Activated CD4-positive, alpha-beta memory T cell treated with anti-CD3 and anti-CD28 coated beads for 36 hours (primary cell): ENCODE results near the gene MYRIP. TPM values are rescaled to one million over a fixed set of nuclear protein-coding genes. Genes with fewer than 3 reads are reported as not detected.
"Not testable (repeated sequence)": the region's sequence is repeated elsewhere in the genome, so short reads cannot be mapped to it uniquely, and the experiment has no call there.

Experiments used
- CTCF ChIA-PET: fragments of 350-600 bp; sonication (Branson Sonifier 250); formaldehyde crosslinking; loops from one replicate; lab custom pipeline; 2021; ENCODE audit warnings: antibody characterized with exemption, inconsistent platforms; lab: Charles Lee
- POLR2A ChIA-PET: fragments of 350-600 bp; sonication (Branson Sonifier 250); formaldehyde crosslinking; loops from one replicate; lab custom pipeline; 2021; ENCODE audit warnings: antibody characterized with exemption; lab: Charles Lee
- DNase-seq: peaks from one replicate; pipeline ENCODE4 v3.0.0-alpha.2; 2020
- H3K27ac Mint-ChIP-seq: one replicate; pipeline ENCODE4 v1.8.0; 2021; ENCODE audit warnings: mixed read lengths
- H3K27me3 Mint-ChIP-seq: one replicate; pipeline ENCODE4 v1.8.0; 2021; ENCODE audit warnings: mixed read lengths
- H3K36me3 Mint-ChIP-seq: one replicate; pipeline ENCODE4 v1.8.0; 2021; ENCODE audit warnings: mixed read lengths
- H3K4me1 Mint-ChIP-seq: one replicate; pipeline ENCODE4 v1.8.0; 2021; ENCODE audit warnings: low read depth, mixed read lengths
- H3K4me3 Mint-ChIP-seq: one replicate; pipeline ENCODE4 v1.8.0; 2021; ENCODE audit warnings: mild to moderate bottlenecking, mixed read lengths
- H3K9me3 Mint-ChIP-seq: one replicate; pipeline ENCODE4 v1.8.0; 2021; ENCODE audit warnings: mixed read lengths
- intact Hi-C: fragments of 100-400 bp; cut with micrococcal nuclease; formaldehyde crosslinking; loops from one replicate; pipeline ENCODE4 v1.15.1; 2023
- total RNA-seq, 2 experiments: library from RNA; stranded (reverse); gene quantifications; one replicate each; pipeline ENCODE4 v1.2.3, GENCODE V29; 2021

The MYRIP gene
- total RNA-seq, 2 experiments from 2014 or later: not detected

GRCh38 chr3:40079203-40079846 is 269.9 kb downstream of the MYRIP start:
- POLR2A ChIA-PET: no interaction called here
- H3K36me3 Mint-ChIP-seq: no peaks in the 10 kb centered on the region
- H3K4me1 Mint-ChIP-seq: no peaks in the 10 kb centered on the region
- H3K27ac Mint-ChIP-seq: no peak overlapping the region
- CTCF ChIA-PET: no interaction called here
- H3K9me3 Mint-ChIP-seq: peaks cover 5% of the 10 kb centered on the region
- no peaks in the 10 kb centered on the region for H3K27me3 Mint-ChIP-seq
- DNase-seq: no peak
- intact Hi-C loops: no loop called here
- H3K4me3 Mint-ChIP-seq: no peak overlapping the region

- Mint-ChIP-seq H3K27me3 (no peaks in the 10 kb centered on the region), H3K36me3 (no peaks in the 10 kb centered on the region), H3K9me3 (peaks cover 5% of the 10 kb centered on the region), H3K4me1 (no peaks in the 10 kb centered on the region), H3K27ac (no peak overlapping the region), H3K4me3 (no peak overlapping the region)
- intact Hi-C loops: no loop called here
- CTCF ChIA-PET: no interaction called here
- POLR2A ChIA-PET: no interaction called here
- DNase-seq: no peak
Measured at GRCh38 chr3:40079847-40080240, 270.4 kb downstream of the MYRIP start.

GRCh38 chr3:40083066-40083465 is 273.7 kb downstream of the MYRIP start:
- POLR2A ChIA-PET: no interaction called here
- H3K27ac Mint-ChIP-seq: no peak overlapping the region
- H3K9me3 Mint-ChIP-seq: peaks cover 5% of the 10 kb centered on the region
- no peaks in the 10 kb centered on the region for H3K36me3 Mint-ChIP-seq
- CTCF ChIA-PET: no interaction called here
- intact Hi-C loops: no loop called here
- no peak overlapping the region for H3K4me3 Mint-ChIP-seq
- no peak for DNase-seq
- no peaks in the 10 kb centered on the region for H3K27me3 Mint-ChIP-seq
- no peaks in the 10 kb centered on the region for H3K4me1 Mint-ChIP-seq

- POLR2A ChIA-PET, H3K27ac Mint-ChIP-seq, H3K36me3 Mint-ChIP-seq, CTCF ChIA-PET, H3K4me3 Mint-ChIP-seq, H3K9me3 Mint-ChIP-seq, DNase-seq, intact Hi-C loops, H3K27me3 Mint-ChIP-seq, H3K4me1 Mint-ChIP-seq: not testable (repeated sequence)
Measured at GRCh38 chr3:40084424-40084823, 275.0 kb downstream of the MYRIP start.

GRCh38 chr3:40086890-40087883 is 277.8 kb downstream of the MYRIP start:
- ChIA-PET CTCF (no interaction called here), POLR2A (no interaction called here)

GRCh38 chr3:40088527-40089170 is 279.2 kb downstream of the MYRIP start:
- Mint-ChIP-seq H3K4me1 (no peaks in the 10 kb centered on the region), H3K36me3 (no peaks in the 10 kb centered on the region), H3K27ac (no peak overlapping the region), H3K4me3 (no peak overlapping the region), H3K9me3 (no peaks in the 10 kb centered on the region), H3K27me3 (no peaks in the 10 kb centered on the region)
- intact Hi-C loops: no loop called here
- ChIA-PET CTCF (no interaction called here), POLR2A (no interaction called here)
- DNase-seq: no peak

More at GRCh38 chr3:40086890-40087883, 277.8 kb downstream of the MYRIP start:
- no peaks in the 10 kb centered on the region for H3K27me3 Mint-ChIP-seq
- DNase-seq: no peak
- no peak overlapping the region for H3K4me3 Mint-ChIP-seq
- H3K27ac Mint-ChIP-seq: no peak overlapping the region
- intact Hi-C loops: no loop called here
- H3K4me1 Mint-ChIP-seq: no peaks in the 10 kb centered on the region
- no peaks in the 10 kb centered on the region for H3K9me3 Mint-ChIP-seq
- no peaks in the 10 kb centered on the region for H3K36me3 Mint-ChIP-seq

- peaks cover 8% of the 10 kb centered on the region for H3K27me3 Mint-ChIP-seq
- H3K27ac Mint-ChIP-seq: no peak overlapping the region
- ChIA-PET POLR2A (no interaction called here), CTCF (no interaction called here)
- DNase-seq: no peak
- H3K4me3 Mint-ChIP-seq: no peak overlapping the region
- H3K36me3 Mint-ChIP-seq: no peaks in the 10 kb centered on the region
- H3K4me1 Mint-ChIP-seq: no peaks in the 10 kb centered on the region
- peaks cover 6% of the 10 kb centered on the region for H3K9me3 Mint-ChIP-seq
- intact Hi-C loops: no loop called here
Measured at GRCh38 chr3:40096661-40097111, 287.3 kb downstream of the MYRIP start.

GRCh38 chr3:40097131-40098117 is 288.0 kb downstream of the MYRIP start:
- H3K4me3 Mint-ChIP-seq: no peak overlapping the region
- no peak overlapping the region for H3K27ac Mint-ChIP-seq
- POLR2A ChIA-PET: no interaction called here
- DNase-seq: no peak
- CTCF ChIA-PET: interaction anchor here (0.6 kb wide), 1 partner anchor 79 kb away, joined by 3 read pairs; no protein-coding TSS in a partner anchor
- intact Hi-C loops: no loop called here
- no peaks in the 10 kb centered on the region for H3K36me3 Mint-ChIP-seq
- H3K27me3 Mint-ChIP-seq: peaks cover 8% of the 10 kb centered on the region
- no peaks in the 10 kb centered on the region for H3K4me1 Mint-ChIP-seq
- peaks cover 6% of the 10 kb centered on the region for H3K9me3 Mint-ChIP-seq

GRCh38 chr3:40098261-40098759 is 288.9 kb downstream of the MYRIP start:
- intact Hi-C loops: no loop called here
- no peak overlapping the region for H3K27ac Mint-ChIP-seq
- peaks cover 8% of the 10 kb centered on the region for H3K27me3 Mint-ChIP-seq
- POLR2A ChIA-PET: no interaction called here
- no peak overlapping the region for H3K4me3 Mint-ChIP-seq
- DNase-seq: no peak
- CTCF ChIA-PET: no interaction called here
- H3K4me1 Mint-ChIP-seq: no peaks in the 10 kb centered on the region
- H3K36me3 Mint-ChIP-seq: no peaks in the 10 kb centered on the region
- H3K9me3 Mint-ChIP-seq: peaks cover 6% of the 10 kb centered on the region

GRCh38 chr3:40099871-40100270 is 290.5 kb downstream of the MYRIP start:
- peaks cover 6% of the 10 kb centered on the region for H3K9me3 Mint-ChIP-seq
- POLR2A ChIA-PET: no interaction called here
- no peaks in the 10 kb centered on the region for H3K36me3 Mint-ChIP-seq
- H3K27ac Mint-ChIP-seq: no peak overlapping the region
- intact Hi-C loops: no loop called here
- CTCF ChIA-PET: no interaction called here
- H3K4me3 Mint-ChIP-seq: no peak overlapping the region
- no peak for DNase-seq
- H3K27me3 Mint-ChIP-seq: peaks cover 5% of the 10 kb centered on the region
- H3K4me1 Mint-ChIP-seq: no peaks in the 10 kb centered on the region

GRCh38 chr3:40102182-40102581 is 292.8 kb downstream of the MYRIP start:
- Mint-ChIP-seq H3K9me3 (peaks cover 6% of the 10 kb centered on the region), H3K27me3 (peaks cover 2% of the 10 kb centered on the region), H3K27ac (no peak overlapping the region), H3K4me3 (no peak overlapping the region), H3K36me3 (no peaks in the 10 kb centered on the region), H3K4me1 (no peaks in the 10 kb centered on the region)
- ChIA-PET POLR2A (no interaction called here), CTCF (no interaction called here)
- intact Hi-C loops: no loop called here
- DNase-seq: no peak
